Activated CD4-positive, alpha-beta T cell treated with anti-CD3 and anti-CD28 coated beads, Interleukin-2, amount 10 ng/mL, durations not matched to agents 24 days and 14 days (primary cell): ENCODE measurements around the gene CSRP3. TPM values are rescaled to one million over a fixed set of nuclear protein-coding genes. Genes with fewer than 3 reads are reported as not detected.

ENCODE experiments used
- DNase-seq: peaks from one replicate; pipeline ENCODE4 v3.0.0; 2022
- H3K27ac Mint-ChIP-seq: one replicate; pipeline ENCODE4 v1.8.0; 2022; ENCODE audit warnings: mild to moderate bottlenecking, mixed read lengths
- H3K27me3 Mint-ChIP-seq: one replicate; pipeline ENCODE4 v1.8.0; 2022; ENCODE audit warnings: mixed read lengths
- H3K36me3 Mint-ChIP-seq: one replicate; pipeline ENCODE4 v1.8.0; 2022; ENCODE audit warnings: low read depth, mild to moderate bottlenecking, mixed read lengths
- H3K4me1 Mint-ChIP-seq: one replicate; pipeline ENCODE4 v1.8.0; 2021; ENCODE audit warnings: mixed read lengths
- H3K4me3 Mint-ChIP-seq: one replicate; pipeline ENCODE4 v1.8.0; 2022; ENCODE audit warnings: mild to moderate bottlenecking, moderate library complexity, mixed read lengths
- H3K9me3 Mint-ChIP-seq: one replicate; pipeline ENCODE4 v1.8.0; 2021; ENCODE audit warnings: mixed read lengths
- intact Hi-C: fragments of 100-400 bp; cut with micrococcal nuclease; formaldehyde crosslinking; loops from one replicate; pipeline ENCODE4 v1.15.1; 2023
- total RNA-seq: library from RNA; stranded (reverse); gene quantifications from 2 replicates; pipeline ENCODE4 v1.2.3, GENCODE V29; 2022

CSRP3 gene
- total RNA-seq: not detected in 2 replicates

GRCh38 chr11:19201737-19202605 is at the start of gene CSRP3:
TSS of gene CSRP3 (minus strand) at chr11:19201983. CDS start at chr11:19192448, 9,535 bp downstream.
- Mint-ChIP-seq H3K4me1 (no peaks in the 10 kb centered on the region), H3K27ac (no peak within 1 kb of the TSS), H3K9me3 (no peaks in the 10 kb centered on the region), H3K4me3 (no peak within 1 kb of the TSS), H3K27me3 (peaks cover 12% of the 10 kb centered on the region), H3K36me3 (no peaks in the 10 kb centered on the region)
- DNase-seq: no peak
- intact Hi-C loops: no loop called here

- Mint-ChIP-seq H3K9me3 (peaks cover 26% of the 10 kb centered on the region), H3K27ac (no peak overlapping the region), H3K27me3 (peaks cover 42% of the 10 kb centered on the region), H3K4me3 (no peak overlapping the region), H3K36me3 (peaks cover 4% of the 10 kb centered on the region), H3K4me1 (no peaks in the 10 kb centered on the region)
- intact Hi-C loops: no loop called here
- DNase-seq: no peak
Observed at GRCh38 chr11:19251577-19251976, 49.8 kb upstream of the CSRP3 start.

GRCh38 chr11:19246816-19247215 is 45.0 kb upstream of the CSRP3 start:
- Mint-ChIP-seq H3K4me3 (no peak overlapping the region), H3K4me1 (peaks cover 16% of the 10 kb centered on the region), H3K27me3 (peaks cover 52% of the 10 kb centered on the region), H3K27ac (no peak overlapping the region), H3K9me3 (peaks cover 26% of the 10 kb centered on the region), H3K36me3 (peaks cover 6% of the 10 kb centered on the region)
- intact Hi-C loops: loop anchor here (10.0 kb wide), 2 partner anchors 198 to 852 kb away; partner anchors contain the start of gene LDHA
- no peak for DNase-seq

GRCh38 chr11:19245351-19245750 is 43.6 kb upstream of the CSRP3 start:
- H3K27ac Mint-ChIP-seq: no peak overlapping the region
- peaks cover 24% of the 10 kb centered on the region for H3K9me3 Mint-ChIP-seq
- peaks cover 7% of the 10 kb centered on the region for H3K36me3 Mint-ChIP-seq
- H3K4me3 Mint-ChIP-seq: no peak overlapping the region
- peaks cover 16% of the 10 kb centered on the region for H3K4me1 Mint-ChIP-seq
- H3K27me3 Mint-ChIP-seq: peaks cover 45% of the 10 kb centered on the region
- DNase-seq: no peak
- intact Hi-C loops: loop anchor here (10.0 kb wide), 2 partner anchors 199 to 851 kb away; partner anchors contain the start of gene LDHA

GRCh38 chr11:19244621-19245020 is 42.8 kb upstream of the CSRP3 start:
- Mint-ChIP-seq H3K27ac (no peak overlapping the region), H3K9me3 (peaks cover 19% of the 10 kb centered on the region), H3K4me3 (no peak overlapping the region), H3K36me3 (peaks cover 7% of the 10 kb centered on the region), H3K27me3 (peaks cover 39% of the 10 kb centered on the region), H3K4me1 (peaks cover 18% of the 10 kb centered on the region)
- no peak for DNase-seq
- intact Hi-C loops: loop anchor here (5.0 to 10.0 kb wide), 3 partner anchors 167 to 850 kb away; partner anchors contain the start of gene LDHA

GRCh38 chr11:19244084-19244483 is 42.3 kb upstream of the CSRP3 start:
- H3K36me3 Mint-ChIP-seq: peaks cover 10% of the 10 kb centered on the region
- peaks cover 14% of the 10 kb centered on the region for H3K9me3 Mint-ChIP-seq
- peaks cover 22% of the 10 kb centered on the region for H3K4me1 Mint-ChIP-seq
- H3K27me3 Mint-ChIP-seq: peaks cover 34% of the 10 kb centered on the region
- no peak overlapping the region for H3K27ac Mint-ChIP-seq
- no peak for DNase-seq
- intact Hi-C loops: loop anchor here (5.0 to 10.0 kb wide), 3 partner anchors 167 to 849 kb away; partner anchors contain the start of gene LDHA
- H3K4me3 Mint-ChIP-seq: no peak overlapping the region

GRCh38 chr11:19243613-19244012 is 41.8 kb upstream of the CSRP3 start:
- Mint-ChIP-seq H3K9me3 (peaks cover 9% of the 10 kb centered on the region), H3K27ac (no peak overlapping the region), H3K36me3 (peaks cover 14% of the 10 kb centered on the region), H3K27me3 (peaks cover 29% of the 10 kb centered on the region), H3K4me1 (peaks cover 27% of the 10 kb centered on the region), H3K4me3 (no peak overlapping the region)
- intact Hi-C loops: loop anchor here (5.0 to 10.0 kb wide), 3 partner anchors 166 to 849 kb away; partner anchors contain the start of gene LDHA
- DNase-seq: no peak

- intact Hi-C loops: loop anchor here (5.0 to 10.0 kb wide), 3 partner anchors 166 to 848 kb away; partner anchors contain the start of gene LDHA
- no peak overlapping the region for H3K4me3 Mint-ChIP-seq
- H3K27ac Mint-ChIP-seq: no peak overlapping the region
- H3K9me3 Mint-ChIP-seq: peaks cover 4% of the 10 kb centered on the region
- H3K4me1 Mint-ChIP-seq: peaks cover 30% of the 10 kb centered on the region
- peaks cover 15% of the 10 kb centered on the region for H3K36me3 Mint-ChIP-seq
- H3K27me3 Mint-ChIP-seq: peaks cover 24% of the 10 kb centered on the region
- DNase-seq: peak; percentile 62
Observed at GRCh38 chr11:19243143-19243542, 41.4 kb upstream of the CSRP3 start.

- no peaks in the 10 kb centered on the region for H3K9me3 Mint-ChIP-seq
- H3K27ac Mint-ChIP-seq: peak overlapping the region; percentile 75
- DNase-seq: peak; percentile 74
- peaks cover 18% of the 10 kb centered on the region for H3K36me3 Mint-ChIP-seq
- H3K27me3 Mint-ChIP-seq: peaks cover 21% of the 10 kb centered on the region
- peaks cover 30% of the 10 kb centered on the region for H3K4me1 Mint-ChIP-seq
- peak overlapping the region; percentile 88 for H3K4me3 Mint-ChIP-seq
- intact Hi-C loops: loop anchor here (5.0 to 10.0 kb wide), 3 partner anchors 165 to 848 kb away; partner anchors contain the start of gene LDHA
Observed at GRCh38 chr11:19242179-19242932, 40.6 kb upstream of the CSRP3 start.

GRCh38 chr11:19241260-19242178 is 39.7 kb upstream of the CSRP3 start:
- peak; percentile 88 for DNase-seq
- H3K9me3 Mint-ChIP-seq: no peaks in the 10 kb centered on the region
- peak overlapping the region; percentile 75 for H3K27ac Mint-ChIP-seq
- H3K4me1 Mint-ChIP-seq: peaks cover 30% of the 10 kb centered on the region
- H3K36me3 Mint-ChIP-seq: peaks cover 23% of the 10 kb centered on the region
- intact Hi-C loops: loop anchor here (2.0 to 10.0 kb wide), 6 partner anchors 125 to 1229 kb away; partner anchors contain the start of genes LDHA, NAV2, SERGEF and ZDHHC13
- peak overlapping the region; percentile 96 for H3K4me3 Mint-ChIP-seq
- peaks cover 15% of the 10 kb centered on the region for H3K27me3 Mint-ChIP-seq

GRCh38 chr11:19240420-19241259 is 38.9 kb upstream of the CSRP3 start, which contains the start of gene E2F8:
TSS of gene E2F8 (minus strand) at chr11:19240945. CDS start at chr11:19240121, 824 bp downstream.
- intact Hi-C loops: loop anchor here (2.0 to 10.0 kb wide), 6 partner anchors 124 to 1228 kb away; partner anchors contain the start of genes LDHA, NAV2, SERGEF and ZDHHC13
- no peaks in the 10 kb centered on the region for H3K9me3 Mint-ChIP-seq
- H3K27me3 Mint-ChIP-seq: peaks cover 9% of the 10 kb centered on the region
- H3K27ac Mint-ChIP-seq: peak within 1 kb of the TSS; percentile 91
- peaks cover 29% of the 10 kb centered on the region for H3K36me3 Mint-ChIP-seq
- DNase-seq: peak; percentile 98
- H3K4me1 Mint-ChIP-seq: peaks cover 34% of the 10 kb centered on the region
- peak within 1 kb of the TSS; percentile 96 for H3K4me3 Mint-ChIP-seq

- intact Hi-C loops: no loop called here
- H3K9me3 Mint-ChIP-seq: no peaks in the 10 kb centered on the region
- peaks cover 8% of the 10 kb centered on the region for H3K27me3 Mint-ChIP-seq
Observed at GRCh38 chr11:19239039-19239438, 37.3 kb upstream of the CSRP3 start.

More at GRCh38 chr11:19239039-19239438, 37.3 kb upstream of the CSRP3 start:
- DNase-seq: no peak
- peak overlapping the region; percentile 79 for H3K4me3 Mint-ChIP-seq
- H3K4me1 Mint-ChIP-seq: peaks cover 36% of the 10 kb centered on the region
- peaks cover 42% of the 10 kb centered on the region for H3K36me3 Mint-ChIP-seq
- H3K27ac Mint-ChIP-seq: peak overlapping the region; percentile 60
